ENCODE measurements around the gene TROAP.

TROAP gene

GRCh38 chr12:49336645-49337584 is 13.9 kb downstream of the TROAP start, which contains the start of gene C1QL4:
Gene C1QL4 (minus strand): TSS chr12:49337188. CDS start chr12:49336477, 711 bp downstream.
- Histone ChIP-seq H3K27ac (ENCODE audit: low read depth, low read length, severe bottlenecking) (no peak within 1 kb of the TSS), H3K4me3 (ENCODE audit: extremely low read depth, insufficient read depth, low read length, poor library complexity, severe bottlenecking) (peak within 1 kb of the TSS; percentile 25), H3K9me3 (ENCODE audit: control insufficient read depth, low read length) (no peaks in the 10 kb centered on the region), H3K36me3 (ENCODE audit: control insufficient read depth, insufficient read depth, low read length) (peaks cover 7% of the 10 kb centered on the region), H3K4me1 (ENCODE audit: control insufficient read depth, insufficient read depth, low read length, poor library complexity, severe bottlenecking) (no peaks in the 10 kb centered on the region)
- WGBS, 2 experiments (ENCODE audit: insufficient coverage in 2 of 2) = 4% methylated on average over 26 to 36 of the region's 65 CpGs

GRCh38 chr12:49338830-49339463 is 15.9 kb downstream of the TROAP start:
- Histone ChIP-seq H3K4me3 (ENCODE audit: extremely low read depth, insufficient read depth, low read length, poor library complexity, severe bottlenecking) (no peak overlapping the region), H3K9me3 (ENCODE audit: control insufficient read depth, low read length) (no peaks in the 10 kb centered on the region), H3K36me3 (ENCODE audit: control insufficient read depth, insufficient read depth, low read length) (no peaks in the 10 kb centered on the region), H3K4me1 (ENCODE audit: control insufficient read depth, insufficient read depth, low read length, poor library complexity, severe bottlenecking) (no peaks in the 10 kb centered on the region), H3K27ac (ENCODE audit: low read depth, low read length, severe bottlenecking) (no peak overlapping the region)
- WGBS, 2 experiments (ENCODE audit: insufficient coverage in 2 of 2) = 0 to 34% methylated on average over 2 of the region's 6 CpGs

GRCh38 chr12:49339464-49339861 is 16.4 kb downstream of the TROAP start:
- Histone ChIP-seq H3K36me3 (ENCODE audit: control insufficient read depth, insufficient read depth, low read length) (no peaks in the 10 kb centered on the region), H3K27ac (ENCODE audit: low read depth, low read length, severe bottlenecking) (no peak overlapping the region), H3K9me3 (ENCODE audit: control insufficient read depth, low read length) (no peaks in the 10 kb centered on the region), H3K4me3 (ENCODE audit: extremely low read depth, insufficient read depth, low read length, poor library complexity, severe bottlenecking) (no peak overlapping the region), H3K4me1 (ENCODE audit: control insufficient read depth, insufficient read depth, low read length, poor library complexity, severe bottlenecking) (no peaks in the 10 kb centered on the region)
- WGBS, 2 experiments (ENCODE audit: insufficient coverage in 2 of 2) = 28 to 33% methylated on average over 1 to 5 of the region's 5 CpGs

- H3K4me3 ChIP-seq (ENCODE audit: extremely low read depth, insufficient read depth, low read length, poor library complexity, severe bottlenecking) = no peak overlapping the region
- no peaks in the 10 kb centered on the region for H3K9me3 ChIP-seq (ENCODE audit: control insufficient read depth, low read length)
- 40 to 54% methylated on average over 3 to 4 of the region's 6 CpGs for WGBS, 2 experiments (ENCODE audit: insufficient coverage in 2 of 2)
Measured at GRCh38 chr12:49340095-49340870, 17.2 kb downstream of the TROAP start.

GRCh38 chr12:49340971-49341776 is 18.1 kb downstream of the TROAP start:
- Histone ChIP-seq H3K27ac (ENCODE audit: low read depth, low read length, severe bottlenecking) (no peak overlapping the region), H3K4me3 (ENCODE audit: extremely low read depth, insufficient read depth, low read length, poor library complexity, severe bottlenecking) (no peak overlapping the region), H3K4me1 (ENCODE audit: control insufficient read depth, insufficient read depth, low read length, poor library complexity, severe bottlenecking) (peaks cover 6% of the 10 kb centered on the region), H3K9me3 (ENCODE audit: control insufficient read depth, low read length) (no peaks in the 10 kb centered on the region), H3K36me3 (ENCODE audit: control insufficient read depth, insufficient read depth, low read length) (no peaks in the 10 kb centered on the region)
- WGBS, 2 experiments (ENCODE audit: insufficient coverage in 2 of 2) = 22 to 26% methylated on average over 11 to 13 of the region's 14 CpGs

More at GRCh38 chr12:49340095-49340870, 17.2 kb downstream of the TROAP start:
- no peaks in the 10 kb centered on the region for H3K36me3 ChIP-seq (ENCODE audit: control insufficient read depth, insufficient read depth, low read length)
- no peaks in the 10 kb centered on the region for H3K4me1 ChIP-seq (ENCODE audit: control insufficient read depth, insufficient read depth, low read length, poor library complexity, severe bottlenecking)
- H3K27ac ChIP-seq (ENCODE audit: low read depth, low read length, severe bottlenecking) = no peak overlapping the region

GRCh38 chr12:49341777-49342065 is 18.7 kb downstream of the TROAP start:
- Histone ChIP-seq H3K4me3 (ENCODE audit: extremely low read depth, insufficient read depth, low read length, poor library complexity, severe bottlenecking) (peak overlapping the region; percentile 50), H3K36me3 (ENCODE audit: control insufficient read depth, insufficient read depth, low read length) (no peaks in the 10 kb centered on the region), H3K4me1 (ENCODE audit: control insufficient read depth, insufficient read depth, low read length, poor library complexity, severe bottlenecking) (peaks cover 11% of the 10 kb centered on the region), H3K9me3 (ENCODE audit: control insufficient read depth, low read length) (no peaks in the 10 kb centered on the region), H3K27ac (ENCODE audit: low read depth, low read length, severe bottlenecking) (no peak overlapping the region)
- 7 to 8% methylated on average over 20 to 21 of the region's 21 CpGs for WGBS, 2 experiments (ENCODE audit: insufficient coverage in 2 of 2)

- Histone ChIP-seq H3K4me3 (ENCODE audit: extremely low read depth, insufficient read depth, low read length, poor library complexity, severe bottlenecking) (peak overlapping the region; percentile 50), H3K36me3 (ENCODE audit: control insufficient read depth, insufficient read depth, low read length) (no peaks in the 10 kb centered on the region), H3K9me3 (ENCODE audit: control insufficient read depth, low read length) (no peaks in the 10 kb centered on the region), H3K4me1 (ENCODE audit: control insufficient read depth, insufficient read depth, low read length, poor library complexity, severe bottlenecking) (peaks cover 16% of the 10 kb centered on the region), H3K27ac (ENCODE audit: low read depth, low read length, severe bottlenecking) (no peak overlapping the region)
- WGBS, 2 experiments (ENCODE audit: insufficient coverage in 2 of 2) = 0% methylated on average over 43 to 45 of the region's 58 CpGs
Measured at GRCh38 chr12:49342066-49342913, 19.2 kb downstream of the TROAP start.

- Histone ChIP-seq H3K36me3 (ENCODE audit: control insufficient read depth, insufficient read depth, low read length) (no peaks in the 10 kb centered on the region), H3K27ac (ENCODE audit: low read depth, low read length, severe bottlenecking) (no peak overlapping the region), H3K4me1 (ENCODE audit: control insufficient read depth, insufficient read depth, low read length, poor library complexity, severe bottlenecking) (peaks cover 20% of the 10 kb centered on the region), H3K4me3 (ENCODE audit: extremely low read depth, insufficient read depth, low read length, poor library complexity, severe bottlenecking) (peak overlapping the region; percentile 50), H3K9me3 (ENCODE audit: control insufficient read depth, low read length) (no peaks in the 10 kb centered on the region)
- 1% methylated on average over 15 to 30 of the region's 33 CpGs for WGBS, 2 experiments (ENCODE audit: insufficient coverage in 2 of 2)
Measured at GRCh38 chr12:49342914-49343731, 20.1 kb downstream of the TROAP start.

- 2 to 17% methylated on average over 2 to 6 of the region's 15 CpGs for WGBS, 2 experiments (ENCODE audit: insufficient coverage in 2 of 2)
- Histone ChIP-seq H3K9me3 (ENCODE audit: control insufficient read depth, low read length) (no peaks in the 10 kb centered on the region), H3K4me1 (ENCODE audit: control insufficient read depth, insufficient read depth, low read length, poor library complexity, severe bottlenecking) (peaks cover 22% of the 10 kb centered on the region), H3K36me3 (ENCODE audit: control insufficient read depth, insufficient read depth, low read length) (no peaks in the 10 kb centered on the region), H3K4me3 (ENCODE audit: extremely low read depth, insufficient read depth, low read length, poor library complexity, severe bottlenecking) (no peak overlapping the region), H3K27ac (ENCODE audit: low read depth, low read length, severe bottlenecking) (no peak overlapping the region)
Measured at GRCh38 chr12:49344486-49345050, 21.5 kb downstream of the TROAP start.
